Measurements from ENCODE around the gene PEX6. TPM values are rescaled to one million over a fixed set of nuclear protein-coding genes. Genes with fewer than 3 reads are reported as not detected.

The PEX6 gene
- total RNA-seq, 2 experiments from 2014 or later = 18.9 to 19.4 TPM

DNA sequence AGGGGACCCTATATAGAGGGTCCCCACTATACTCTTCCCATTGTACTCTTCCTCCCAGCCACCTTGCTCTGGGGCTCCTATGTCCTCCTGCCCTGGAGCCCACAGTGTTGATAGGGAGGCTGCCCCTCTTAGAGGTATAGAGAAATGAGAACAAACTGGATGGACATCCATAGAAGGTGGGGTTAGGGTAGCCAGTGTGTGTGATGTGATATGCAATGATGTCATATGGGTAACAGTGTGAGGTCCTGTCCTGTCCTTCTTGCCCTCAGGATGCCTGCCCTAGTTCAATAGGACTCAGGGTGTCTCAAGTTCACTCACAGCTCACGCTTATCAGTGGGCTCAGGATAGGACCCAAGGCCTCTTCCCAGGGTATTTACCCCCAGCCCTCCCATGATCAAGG lies 62.7 kb downstream of the PEX6 start:
- ChIA-PET CTCF (interaction anchor here (0.5 to 1.0 kb wide), 3 partner anchors 15 to 227 kb away, joined by 3 read pairs; no protein-coding TSS in a partner anchor), POLR2A (interaction anchor here (0.6 kb wide), 1 partner anchor 229 kb away, joined by 3 read pairs; no protein-coding TSS in a partner anchor)

DNA sequence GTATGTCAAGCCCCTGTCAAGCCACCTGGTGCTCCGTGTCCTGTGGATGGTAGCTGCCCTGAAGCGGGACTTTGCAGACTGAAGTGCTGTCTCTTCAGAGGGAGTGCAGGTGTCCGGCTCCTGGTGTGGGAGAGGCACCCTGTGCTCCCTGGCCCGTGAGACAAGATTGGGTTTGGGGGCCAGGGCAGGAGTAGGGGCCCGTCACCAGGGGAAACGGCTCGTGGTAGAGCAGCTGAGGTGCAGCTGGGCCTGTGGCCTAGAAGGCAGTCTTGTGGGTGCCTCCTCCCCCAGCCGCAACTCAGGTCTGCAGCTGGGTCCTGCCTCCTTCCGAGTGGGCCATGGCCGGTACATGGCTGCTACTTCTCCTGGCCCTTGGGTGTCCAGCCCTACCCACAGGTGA lies 63.2 kb downstream of the PEX6 start, which contains the start of gene PTCRA:
TSS of gene PTCRA (plus strand) at position 322 of the 400 bp plus-strand sequence. CDS start at position 339, 17 bp downstream.
- ChIA-PET POLR2A (interaction anchor here (0.6 kb wide), 1 partner anchor 228 kb away, joined by 3 read pairs; no protein-coding TSS in a partner anchor), CTCF (interaction anchor here (0.5 to 0.8 kb wide), 2 partner anchors 14 to 225 kb away, joined by 3 read pairs; no protein-coding TSS in a partner anchor)

DNA sequence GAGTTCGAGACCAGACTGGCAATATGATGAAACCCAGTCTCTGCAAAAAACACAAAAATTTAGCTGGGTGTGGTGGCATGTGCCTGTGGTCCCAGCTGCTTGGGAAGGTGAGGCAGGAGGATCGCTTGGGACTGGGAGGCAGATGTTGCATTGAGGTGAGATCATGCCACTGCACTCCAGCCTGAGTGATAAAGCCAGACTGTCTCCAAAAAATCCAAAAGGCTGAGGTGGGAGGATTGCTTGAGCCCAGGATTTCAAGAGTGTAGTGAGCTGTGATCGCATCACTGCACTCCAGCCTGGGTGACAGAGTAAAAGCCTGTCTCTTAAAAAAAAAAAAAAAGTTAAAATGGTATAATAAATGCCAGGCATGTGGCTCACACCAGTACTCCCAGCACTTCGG lies 64.4 kb downstream of the PEX6 start:
- CTCF ChIA-PET = interaction anchor here (1.0 to 1.4 kb wide), 2 partner anchors 9 to 70 kb away, joined by 3 read pairs; partner anchors contain the start of gene PPP2R5D
- POLR2A ChIA-PET = interaction anchor here (0.7 kb wide), 1 partner anchor 31 kb away, joined by 3 read pairs; no protein-coding TSS in a partner anchor

Other genes starting within 250 kb of the PEX6 start
- 10 to 100 TPM; 17.3 to 17.6 TPM for gene TBCC, start 233.1 kb downstream of the PEX6 start, total RNA-seq
- gene BICRAL, start 197.1 kb downstream of the PEX6 start, total RNA-seq = 10 to 100 TPM; 12.1 to 12.6 TPM
- gene RPL7L1, start 99.6 kb downstream of the PEX6 start, total RNA-seq = 100 to 1,000 TPM; 205 to 206 TPM
- not detected for gene PTCRA, start 63.1 kb downstream of the PEX6 start, total RNA-seq
- 10 to 100 TPM; 48.8 to 50.2 TPM for gene CNPY3, start 49.7 kb downstream of the PEX6 start, total RNA-seq
- gene GNMT, start 18.4 kb downstream of the PEX6 start, total RNA-seq = under 1 TPM; 0.23 to 0.59 TPM
- 10 to 100 TPM; 50.3 to 52.1 TPM for gene PPP2R5D, start 5.4 kb upstream of the PEX6 start, total RNA-seq
- 100 to 1,000 TPM; 105 to 109 TPM for gene MEA1, start 34.8 kb upstream of the PEX6 start, total RNA-seq
- gene KLHDC3, start 35.1 kb upstream of the PEX6 start, total RNA-seq = 10 to 100 TPM; 71.1 to 71.4 TPM
- gene RRP36, start 42.4 kb upstream of the PEX6 start, total RNA-seq = 100 to 1,000 TPM; 101 to 103 TPM
- 10 to 100 TPM; 11.6 to 11.7 TPM for gene CUL7, start 74.7 kb upstream of the PEX6 start, total RNA-seq
- gene MRPL2, start 80.3 kb upstream of the PEX6 start, total RNA-seq = 100 to 1,000 TPM in 1 of 2 experiments, 10 to 100 TPM in 1; 97.2 to 108 TPM
- 1 to 10 TPM; 7.4 to 8.2 TPM for gene KLC4, start 80.5 kb upstream of the PEX6 start, total RNA-seq
- 1 to 10 TPM; 1.2 to 1.6 TPM for gene PTK7, start 97.1 kb upstream of the PEX6 start, total RNA-seq
- 10 to 100 TPM; 52.0 to 54.2 TPM for gene SRF, start 192.1 kb upstream of the PEX6 start, total RNA-seq
- 10 to 100 TPM; 32.9 to 34.9 TPM for gene CUL9, start 203.0 kb upstream of the PEX6 start, total RNA-seq

All from activated CD8-positive, alpha-beta memory T cell treated with anti-CD3 and anti-CD28 coated beads for 36 hours (primary cell).